GM23338 (cell line): ENCODE measurements around the gene ADCY5.

ENCODE experiments used
- CREB1 ChIP-seq: fragments of 250-450 bp; sonication (Bioruptor Pico); IDR thresholded peaks from 2 replicates; pipeline ENCODE4 v1.5.0; 2020; ENCODE audit warnings: low read depth, mild to moderate bottlenecking, moderate library complexity
- CTCF ChIP-seq, 2 experiments: fragments of 200-600 bp in 1 of 2; sonication (generic) in 1 of 2; conservative IDR thresholded peaks; 2 replicates each; pipeline versions ENCODE4 v1.5.1 to v1.6.1; 2016 to 2017; ENCODE audit warnings: antibody characterized with exemption in 2 of 2, low read depth in 2 of 2, mild to moderate bottlenecking in 2 of 2, moderate library complexity in 1 of 2
- ETS1 ChIP-seq: IDR thresholded peaks from 2 replicates; pipeline ENCODE4 v1.6.1; 2016; ENCODE audit warnings: antibody characterized with exemption
- EZH2 ChIP-seq: fragments of 200-600 bp; sonication (generic); IDR thresholded peaks from one replicate; pipeline ENCODE4 v1.8.0; 2017; ENCODE audit warnings: antibody characterized with exemption, mild to moderate bottlenecking, low read depth; ENCODE audit not compliant: unreplicated experiment
- EZH2phosphoT487 ChIP-seq: fragments of 200-600 bp; sonication (generic); IDR thresholded peaks from one replicate; pipeline ENCODE4 v1.8.1; 2018; ENCODE audit warnings: antibody characterized with exemption; ENCODE audit not compliant: unreplicated experiment
- JUNB ChIP-seq: IDR thresholded peaks from one replicate; pipeline ENCODE4 v1.6.1; 2016; ENCODE audit warnings: antibody characterized with exemption; ENCODE audit not compliant: unreplicated experiment
- NANOG ChIP-seq: IDR thresholded peaks from 2 replicates; pipeline ENCODE4 v1.6.1; 2016; ENCODE audit warnings: antibody characterized with exemption, borderline replicate concordance
- POLR2AphosphoS5 ChIP-seq: IDR thresholded peaks from 2 replicates; pipeline ENCODE4 v1.6.1; 2016; ENCODE audit warnings: antibody characterized with exemption, low read depth
- STAT1 ChIP-seq: IDR thresholded peaks from one replicate; pipeline ENCODE4 v1.6.1; 2016; ENCODE audit warnings: antibody characterized with exemption; ENCODE audit not compliant: unreplicated experiment
- ZNF114 ChIP-seq: fragments of 250-450 bp; sonication (Bioruptor Pico); IDR thresholded peaks from 2 replicates; pipeline ENCODE4 v1.5.0; 2020; ENCODE audit warnings: mild to moderate bottlenecking, moderate library complexity
- ZNF331 ChIP-seq: fragments of 250-450 bp; sonication (Bioruptor Pico); IDR thresholded peaks from 2 replicates; pipeline ENCODE4 v1.5.0; 2020; ENCODE audit warnings: low read depth, mild to moderate bottlenecking, moderate library complexity
- TF ChIP-seq, protein P1 (sequence below): IDR thresholded peaks from one replicate; pipeline ENCODE4 v1.6.1; 2018; ENCODE audit warnings: antibody characterized with exemption; ENCODE audit not compliant: unreplicated experiment

- no peak for TF ChIP-seq ZNF331 (CRISPR knock-in tag)
- TF ChIP-seq, protein P1, sequence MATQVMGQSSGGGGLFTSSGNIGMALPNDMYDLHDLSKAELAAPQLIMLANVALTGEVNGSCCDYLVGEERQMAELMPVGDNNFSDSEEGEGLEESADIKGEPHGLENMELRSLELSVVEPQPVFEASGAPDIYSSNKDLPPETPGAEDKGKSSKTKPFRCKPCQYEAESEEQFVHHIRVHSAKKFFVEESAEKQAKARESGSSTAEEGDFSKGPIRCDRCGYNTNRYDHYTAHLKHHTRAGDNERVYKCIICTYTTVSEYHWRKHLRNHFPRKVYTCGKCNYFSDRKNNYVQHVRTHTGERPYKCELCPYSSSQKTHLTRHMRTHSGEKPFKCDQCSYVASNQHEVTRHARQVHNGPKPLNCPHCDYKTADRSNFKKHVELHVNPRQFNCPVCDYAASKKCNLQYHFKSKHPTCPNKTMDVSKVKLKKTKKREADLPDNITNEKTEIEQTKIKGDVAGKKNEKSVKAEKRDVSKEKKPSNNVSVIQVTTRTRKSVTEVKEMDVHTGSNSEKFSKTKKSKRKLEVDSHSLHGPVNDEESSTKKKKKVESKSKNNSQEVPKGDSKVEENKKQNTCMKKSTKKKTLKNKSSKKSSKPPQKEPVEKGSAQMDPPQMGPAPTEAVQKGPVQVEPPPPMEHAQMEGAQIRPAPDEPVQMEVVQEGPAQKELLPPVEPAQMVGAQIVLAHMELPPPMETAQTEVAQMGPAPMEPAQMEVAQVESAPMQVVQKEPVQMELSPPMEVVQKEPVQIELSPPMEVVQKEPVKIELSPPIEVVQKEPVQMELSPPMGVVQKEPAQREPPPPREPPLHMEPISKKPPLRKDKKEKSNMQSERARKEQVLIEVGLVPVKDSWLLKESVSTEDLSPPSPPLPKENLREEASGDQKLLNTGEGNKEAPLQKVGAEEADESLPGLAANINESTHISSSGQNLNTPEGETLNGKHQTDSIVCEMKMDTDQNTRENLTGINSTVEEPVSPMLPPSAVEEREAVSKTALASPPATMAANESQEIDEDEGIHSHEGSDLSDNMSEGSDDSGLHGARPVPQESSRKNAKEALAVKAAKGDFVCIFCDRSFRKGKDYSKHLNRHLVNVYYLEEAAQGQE: no peak
- TF ChIP-seq POLR2AphosphoS5: no peak
- no peak for TF ChIP-seq CTCF (conservative IDR thresholded peaks at IDR 0.05; ENCODE audit: low read depth in 2 of 2)
- TF ChIP-seq EZH2: no peak
- TF ChIP-seq EZH2phosphoT487: no peak
- no peak for TF ChIP-seq ETS1
- no peak for TF ChIP-seq JUNB
- TF ChIP-seq CREB1 (CRISPR knock-in tag): no peak
- TF ChIP-seq STAT1: no peak
- no peak for TF ChIP-seq ZNF114
- TF ChIP-seq NANOG: no peak
Measured at GRCh38 chr3:123276346-123277006, 172.4 kb downstream of the ADCY5 start.
